OCI-LY7 (cell line): ENCODE measurements around the gene ZMAT5. TPM values are rescaled to one million over a fixed set of nuclear protein-coding genes. Genes with fewer than 3 reads are reported as not detected.

Experiments used
- BruUV-seq: library from RNA; stranded (reverse); fragments of 400-500 nt; replicated peaks from 2 replicates; lab custom pipeline; 2021; lab: Mats Ljungman, UMichigan
- CTCF ChIA-PET: fragments of 300-600 bp; sonication (Branson Sonifier 250); formaldehyde crosslinking; loops from one replicate; lab custom pipeline; 2022; ENCODE audit warnings: antibody characterized with exemption; ENCODE audit not compliant: unreplicated experiment; lab: Charles Lee
- POLR2A ChIA-PET: fragments of 300-600 bp; sonication (Branson Sonifier 250); formaldehyde crosslinking; loops from one replicate; lab custom pipeline; 2022; ENCODE audit warnings: antibody characterized with exemption; lab: Charles Lee
- DNase-seq: peaks from one replicate; pipeline ENCODE4 v3.0.0-alpha.2; 2015; ENCODE audit warnings: low spot score
- H2AFZ ChIP-seq: fragments of 200-600 bp; sonication (generic), shearing (Covaris generic); 2 replicates; pipeline ENCODE4 v1.6.1; 2014; ENCODE audit warnings: mild to moderate bottlenecking, antibody characterized with exemption, low read length, moderate library complexity
- H3K27ac ChIP-seq: fragments of 200-600 bp; sonication (generic); 2 replicates; pipeline ENCODE4 v1.5.1; 2014; ENCODE audit warnings: mixed run types, low read depth, mild to moderate bottlenecking, moderate library complexity, low read length, inconsistent platforms; ENCODE audit not compliant: poor library complexity, severe bottlenecking
- H3K36me3 ChIP-seq: fragments of 200-600 bp; sonication (generic); 2 replicates; pipeline ENCODE4 v1.6.1; 2014; ENCODE audit warnings: mild to moderate bottlenecking, antibody characterized with exemption, low read length, moderate library complexity, mixed read lengths; ENCODE audit not compliant: insufficient read depth
- H3K4me1 ChIP-seq: fragments of 200-600 bp; sonication (generic); 2 replicates; pipeline ENCODE4 v1.5.1; 2014; ENCODE audit warnings: mild to moderate bottlenecking, low read length; ENCODE audit not compliant: insufficient read depth, poor library complexity, severe bottlenecking
- H3K4me2 ChIP-seq: fragments of 200-600 bp; sonication (generic); 2 replicates; pipeline ENCODE4 v1.6.1; 2014; ENCODE audit warnings: mild to moderate bottlenecking, low read length
- H3K4me3 ChIP-seq: fragments of 200-600 bp; sonication (generic); 2 replicates; pipeline ENCODE4 v1.5.1; 2014; ENCODE audit warnings: mild to moderate bottlenecking, low read depth, low read length; ENCODE audit not compliant: poor library complexity, severe bottlenecking
- H3K79me2 ChIP-seq: fragments of 200-600 bp; sonication (generic); 2 replicates; pipeline ENCODE4 v1.6.1; 2016; ENCODE audit warnings: low read depth, mild to moderate bottlenecking, low read length, moderate library complexity, mixed read lengths; ENCODE audit not compliant: insufficient read depth
- H3K9me2 ChIP-seq: fragments of 200-600 bp; sonication (generic); 2 replicates; pipeline ENCODE4 v1.6.1; 2016; ENCODE audit warnings: mild to moderate bottlenecking, low read length, mixed read lengths; ENCODE audit not compliant: insufficient read depth
- H3K9me3 ChIP-seq: fragments of 200-600 bp; sonication (generic); 2 replicates; pipeline ENCODE4 v1.6.1; 2014; ENCODE audit warnings: mild to moderate bottlenecking, mixed run types, low read length, mixed read lengths
- H4K20me1 ChIP-seq: fragments of 200-600 bp; sonication (generic); 2 replicates; pipeline ENCODE4 v1.6.1; 2014; ENCODE audit warnings: mild to moderate bottlenecking, antibody characterized with exemption, low read length, moderate library complexity, mixed read lengths; ENCODE audit not compliant: insufficient read depth
- CTCF ChIP-seq: fragments of 200-600 bp; sonication (generic); conservative IDR thresholded peaks from 2 replicates; pipeline ENCODE4 v1.5.1; 2014; ENCODE audit warnings: mild to moderate bottlenecking, antibody characterized with exemption, low read length, moderate library complexity, mixed read lengths
- EZH2phosphoT487 ChIP-seq: fragments of 200-600 bp; sonication (generic); IDR thresholded peaks from 2 replicates; pipeline ENCODE4 v1.6.1; 2018; ENCODE audit warnings: low read depth, borderline replicate concordance, mild to moderate bottlenecking, mixed run types, antibody characterized with exemption, low read length, moderate library complexity, mixed read lengths
- intact Hi-C: fragments of 100-400 bp; cut with micrococcal nuclease; formaldehyde crosslinking; loops from one replicate; pipeline ENCODE4 v1.10.0; 2022; ENCODE audit not compliant: unreplicated experiment
- total RNA-seq, 2 experiments: library from RNA; depleted of rRNA in 1 of 2; stranded (reverse); fragments of >200 nt in 1 of 2; shearing (Covaris generic) in 1 of 2; gene quantifications; 2 replicates each; pipeline ENCODE4 v1.2.3, GENCODE V29; 2014 to 2022

ZMAT5 gene
- total RNA-seq, 2 experiments from 2014 or later: 19.1 to 21.2 TPM

- no TSS peak for BruUV-seq
- Histone ChIP-seq H3K36me3 (no peaks in the 10 kb centered on the region), H3K9me2 (no peaks in the 10 kb centered on the region), H3K4me1 (no peaks in the 10 kb centered on the region), H3K27ac (no peak overlapping the region), H4K20me1 (no peaks in the 10 kb centered on the region), H3K4me3 (no peak overlapping the region), H3K79me2 (no peaks in the 10 kb centered on the region), H3K4me2 (no peak overlapping the region), H2AFZ (no peak overlapping the region), H3K9me3 (no peaks in the 10 kb centered on the region)
- DNase-seq: no peak
- intact Hi-C loops: no loop called here
- CTCF ChIA-PET: no interaction called here
- POLR2A ChIA-PET: no interaction called here
- TF ChIP-seq EZH2phosphoT487 (no peak), CTCF (no peak)
Measured at GRCh38 chr22:29713156-29713727, 53.6 kb downstream of the ZMAT5 start.

- Histone ChIP-seq H3K27ac (no peak overlapping the region), H2AFZ (no peak overlapping the region), H3K9me2 (no peaks in the 10 kb centered on the region), H3K79me2 (no peaks in the 10 kb centered on the region), H4K20me1 (no peaks in the 10 kb centered on the region), H3K36me3 (no peaks in the 10 kb centered on the region), H3K4me2 (no peak overlapping the region), H3K4me1 (no peaks in the 10 kb centered on the region), H3K4me3 (no peak overlapping the region), H3K9me3 (no peaks in the 10 kb centered on the region)
- TF ChIP-seq CTCF (no peak), EZH2phosphoT487 (no peak)
- DNase-seq: no peak
- CTCF ChIA-PET: interaction anchor here (0.7 kb wide), 1 partner anchor 9 kb away, joined by 3 read pairs; no protein-coding TSS in a partner anchor
- no TSS peak for BruUV-seq
- POLR2A ChIA-PET: no interaction called here
- intact Hi-C loops: no loop called here
Measured at GRCh38 chr22:29712119-29712518, 54.7 kb downstream of the ZMAT5 start.

- Histone ChIP-seq H2AFZ (no peak overlapping the region), H3K9me2 (no peaks in the 10 kb centered on the region), H3K79me2 (no peaks in the 10 kb centered on the region), H3K4me3 (no peak overlapping the region), H4K20me1 (no peaks in the 10 kb centered on the region), H3K9me3 (no peaks in the 10 kb centered on the region), H3K36me3 (no peaks in the 10 kb centered on the region), H3K27ac (no peak overlapping the region), H3K4me2 (no peak overlapping the region), H3K4me1 (no peaks in the 10 kb centered on the region)
- ChIA-PET CTCF (no interaction called here), POLR2A (no interaction called here)
- BruUV-seq: no TSS peak
- intact Hi-C loops: no loop called here
- DNase-seq: no peak
- no peak for TF ChIP-seq CTCF
- no peak for TF ChIP-seq EZH2phosphoT487
Measured at GRCh38 chr22:29710922-29711593, 55.7 kb downstream of the ZMAT5 start.
